ENCODE results near the gene HDGFL2.

The HDGFL2 gene

DNA sequence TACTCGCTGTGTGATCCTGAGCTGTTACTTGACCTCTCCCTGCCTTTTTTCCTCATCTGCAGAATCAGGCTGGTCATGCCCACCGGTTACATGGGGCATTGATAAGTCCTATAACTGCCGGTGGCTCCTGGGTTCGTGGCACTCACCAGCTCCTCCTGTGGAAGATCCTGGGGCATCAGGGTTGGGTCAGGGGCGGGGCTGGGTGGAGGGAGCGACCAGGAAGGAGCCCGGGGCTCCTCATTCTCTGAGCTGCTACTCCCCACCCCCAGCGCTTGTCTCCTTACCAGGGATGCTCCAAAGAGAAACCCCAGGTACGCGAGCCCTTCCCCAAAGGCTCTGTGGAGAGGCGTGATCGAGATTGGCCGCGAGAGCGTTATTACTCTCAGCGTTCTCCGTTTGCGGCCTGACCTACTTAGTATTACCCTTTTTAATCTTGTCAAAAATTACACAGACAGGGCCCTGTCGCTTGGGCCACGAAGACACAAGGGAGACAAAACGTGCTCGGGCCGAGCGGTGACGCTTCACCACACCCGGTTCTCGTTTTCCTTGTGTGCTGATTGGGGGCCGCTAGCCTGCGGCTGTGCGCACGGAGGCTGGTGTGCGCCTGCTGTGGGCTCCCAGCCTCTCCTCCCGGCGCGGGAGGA is 10.7 kb downstream of the HDGFL2 start:
- TF ChIP-seq, protein P1, sequence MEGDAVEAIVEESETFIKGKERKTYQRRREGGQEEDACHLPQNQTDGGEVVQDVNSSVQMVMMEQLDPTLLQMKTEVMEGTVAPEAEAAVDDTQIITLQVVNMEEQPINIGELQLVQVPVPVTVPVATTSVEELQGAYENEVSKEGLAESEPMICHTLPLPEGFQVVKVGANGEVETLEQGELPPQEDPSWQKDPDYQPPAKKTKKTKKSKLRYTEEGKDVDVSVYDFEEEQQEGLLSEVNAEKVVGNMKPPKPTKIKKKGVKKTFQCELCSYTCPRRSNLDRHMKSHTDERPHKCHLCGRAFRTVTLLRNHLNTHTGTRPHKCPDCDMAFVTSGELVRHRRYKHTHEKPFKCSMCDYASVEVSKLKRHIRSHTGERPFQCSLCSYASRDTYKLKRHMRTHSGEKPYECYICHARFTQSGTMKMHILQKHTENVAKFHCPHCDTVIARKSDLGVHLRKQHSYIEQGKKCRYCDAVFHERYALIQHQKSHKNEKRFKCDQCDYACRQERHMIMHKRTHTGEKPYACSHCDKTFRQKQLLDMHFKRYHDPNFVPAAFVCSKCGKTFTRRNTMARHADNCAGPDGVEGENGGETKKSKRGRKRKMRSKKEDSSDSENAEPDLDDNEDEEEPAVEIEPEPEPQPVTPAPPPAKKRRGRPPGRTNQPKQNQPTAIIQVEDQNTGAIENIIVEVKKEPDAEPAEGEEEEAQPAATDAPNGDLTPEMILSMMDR (IDR thresholded peaks at IDR 0.05; ENCODE audit: low read depth, low read length, missing control alignments) = no peak
- H3K4me3 ChIP-seq (replicated peaks; ENCODE audit: low read depth, low read length) = no peak overlapping the region
- no peak for DNase-seq (ENCODE audit: extremely low read depth, low read depth)

DNA sequence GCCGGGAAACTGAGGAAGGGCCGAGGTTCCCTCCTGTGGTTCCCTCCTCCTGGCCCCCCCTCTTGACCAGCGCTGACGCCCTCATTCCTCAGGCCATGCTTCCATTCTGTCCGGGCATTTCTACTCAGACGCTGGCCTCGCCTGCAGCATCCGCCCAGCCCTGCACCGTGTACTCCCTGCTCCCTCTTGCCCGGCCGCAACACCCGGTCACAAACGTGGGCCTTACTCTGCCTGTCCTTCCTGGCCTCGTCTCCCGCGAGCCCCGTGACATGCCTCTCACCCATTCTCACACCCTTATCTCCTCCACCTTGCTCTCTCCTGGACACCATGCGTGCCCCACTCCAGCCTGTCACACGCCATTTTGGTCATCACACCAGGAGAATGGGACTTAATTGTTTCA is 11.3 kb downstream of the HDGFL2 start:
- no peak overlapping the region for H3K4me3 ChIP-seq (replicated peaks; ENCODE audit: low read depth, low read length)
- TF ChIP-seq, protein P1 (IDR thresholded peaks at IDR 0.05; ENCODE audit: low read depth, low read length, missing control alignments) = no peak
- DNase-seq (ENCODE audit: extremely low read depth, low read depth) = no peak

DNA sequence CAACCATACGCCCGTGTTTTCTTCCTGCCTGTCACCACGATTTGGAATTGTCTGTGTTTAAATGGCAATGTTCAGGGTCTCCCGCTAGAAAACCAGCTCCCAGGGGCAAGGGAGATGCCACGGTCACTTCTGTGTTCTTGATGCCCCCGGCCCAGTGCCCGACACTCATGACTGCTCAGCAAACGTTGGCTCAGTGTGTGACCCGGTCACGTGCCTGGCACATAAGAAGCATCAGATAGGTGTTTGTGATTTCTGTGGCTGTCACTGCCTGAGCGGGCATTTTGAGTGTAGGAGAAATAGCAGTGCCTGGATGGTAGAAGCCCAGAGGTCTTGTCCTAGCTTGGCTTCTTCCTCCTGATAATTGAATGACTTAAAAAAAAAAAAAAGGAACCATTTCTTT is 15.5 kb downstream of the HDGFL2 start:
- H3K4me3 ChIP-seq (replicated peaks; ENCODE audit: low read depth, low read length) = no peak overlapping the region
- TF ChIP-seq, protein P1 (IDR thresholded peaks at IDR 0.05; ENCODE audit: low read depth, low read length, missing control alignments) = no peak
- DNase-seq (ENCODE audit: extremely low read depth, low read depth) = no peak

DNA sequence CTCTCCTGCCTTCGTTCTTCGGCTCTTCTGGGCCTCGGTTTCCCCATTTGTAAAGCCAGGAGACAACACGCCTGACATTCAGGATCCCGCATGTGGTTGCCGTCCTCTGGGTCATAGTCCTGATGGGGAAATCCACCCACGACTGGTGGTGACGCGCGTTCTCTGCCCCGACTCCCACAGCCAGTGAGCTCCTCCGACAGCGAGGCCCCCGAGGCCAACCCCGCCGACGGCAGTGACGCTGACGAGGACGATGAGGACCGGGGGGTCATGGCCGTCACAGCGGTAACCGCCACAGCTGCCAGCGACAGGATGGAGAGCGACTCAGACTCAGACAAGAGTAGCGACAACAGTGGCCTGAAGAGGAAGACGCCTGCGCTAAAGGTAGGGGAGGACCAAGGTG is 16.4 kb downstream of the HDGFL2 start:
- DNase-seq (ENCODE audit: extremely low read depth, low read depth) = no peak
- H3K4me3 ChIP-seq (replicated peaks; ENCODE audit: low read depth, low read length) = no peak overlapping the region
- TF ChIP-seq, protein P1 (IDR thresholded peaks at IDR 0.05; ENCODE audit: low read depth, low read length, missing control alignments) = no peak

DNA sequence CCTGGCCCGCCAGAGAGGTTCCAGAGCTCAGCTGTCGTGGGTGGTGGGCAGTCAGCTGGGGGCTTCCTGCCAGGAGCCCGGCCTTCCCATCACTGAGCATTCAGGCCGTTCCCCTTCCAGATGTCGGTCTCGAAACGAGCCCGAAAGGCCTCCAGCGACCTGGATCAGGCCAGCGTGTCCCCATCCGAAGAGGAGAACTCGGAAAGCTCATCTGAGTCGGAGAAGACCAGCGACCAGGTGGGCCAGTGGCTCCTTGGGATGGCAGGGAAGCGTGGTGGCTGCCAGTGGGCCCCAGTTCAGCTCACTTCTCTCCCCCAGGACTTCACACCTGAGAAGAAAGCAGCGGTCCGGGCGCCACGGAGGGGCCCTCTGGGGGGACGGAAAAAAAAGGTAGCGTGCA is 19.3 kb downstream of the HDGFL2 start:
- TF ChIP-seq, protein P1 (IDR thresholded peaks at IDR 0.05; ENCODE audit: low read depth, low read length, missing control alignments) = no peak
- H3K4me3 ChIP-seq (replicated peaks; ENCODE audit: low read depth, low read length) = no peak overlapping the region
- no peak for DNase-seq (ENCODE audit: extremely low read depth, low read depth)

DNA sequence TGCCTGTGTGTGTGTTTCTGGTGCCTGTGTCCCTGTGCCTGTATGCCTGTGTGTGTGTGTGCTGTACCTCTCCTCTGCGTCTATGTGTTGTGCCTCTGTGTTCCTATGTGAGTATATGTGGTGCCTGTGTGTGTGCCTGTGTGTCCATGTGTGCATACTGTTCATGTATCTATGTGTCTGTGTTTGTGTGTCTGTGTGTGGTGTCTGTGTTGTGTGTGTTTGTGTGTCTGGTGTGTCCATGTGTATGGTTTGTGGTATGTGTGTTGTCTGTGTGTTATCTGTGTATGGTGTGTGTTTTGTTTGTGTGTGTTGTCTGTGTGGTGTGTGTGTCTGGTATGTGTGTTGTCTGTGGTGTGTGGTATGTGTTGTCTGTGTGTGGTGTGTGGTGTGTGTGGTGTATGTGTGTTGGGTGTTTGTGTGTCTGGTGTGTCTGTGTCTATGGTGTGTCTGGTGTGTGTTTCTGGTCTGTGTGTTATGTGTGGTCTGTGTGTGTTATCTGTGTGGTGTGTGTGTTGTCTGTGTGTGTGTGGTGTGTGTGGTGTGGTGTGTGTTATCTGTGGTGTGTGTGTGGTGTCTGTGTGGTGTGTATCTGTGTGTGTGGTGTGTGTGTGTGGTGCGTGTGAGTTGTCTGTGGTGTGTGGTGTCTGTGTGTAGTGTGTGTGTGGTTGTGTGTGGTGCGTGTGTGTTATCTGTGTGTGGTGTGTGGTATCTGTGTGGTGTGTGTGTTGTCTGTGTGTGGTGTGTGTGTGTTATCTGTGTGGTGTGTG is 20.4 kb downstream of the HDGFL2 start:
- TF ChIP-seq, protein P1 (IDR thresholded peaks at IDR 0.05; ENCODE audit: low read depth, low read length, missing control alignments) = no peak
- no peak for DNase-seq (ENCODE audit: extremely low read depth, low read depth)
- H3K4me3 ChIP-seq (replicated peaks; ENCODE audit: low read depth, low read length) = no peak overlapping the region
